Epithelial cell of proximal tubule (primary cell): ENCODE measurements around the gene WHAMM. TPM values are rescaled to one million over a fixed set of nuclear protein-coding genes. Genes with fewer than 3 reads are reported as not detected.
"Not testable (repeated sequence)": the region's sequence is repeated elsewhere in the genome, so short reads cannot be mapped to it uniquely, and the experiment has no call there.

Experiments
- DNase-seq: peaks from one replicate; pipeline ENCODE4 v3.0.0-alpha.2; 2011; ENCODE audit warnings: low read depth
- H3K4me3 ChIP-seq: 2 replicates; pipeline ENCODE4 v1.5.1; 2011; ENCODE audit warnings: low read depth, mild to moderate bottlenecking, low read length
- total RNA-seq: library from RNA; depleted of rRNA; stranded (reverse); fragments of >200 nt; gene quantifications from 2 replicates; pipeline ENCODE4 v1.2.3, GENCODE V29; 2015
- TF ChIP-seq, protein P1 (sequence below): conservative IDR thresholded peaks from 2 replicates; pipeline ENCODE4 v1.5.1; 2012; ENCODE audit warnings: low read depth, mild to moderate bottlenecking, low read length

Gene WHAMM
- total RNA-seq, 1 donor from 2014 or later: 6.0 TPM

DNA sequence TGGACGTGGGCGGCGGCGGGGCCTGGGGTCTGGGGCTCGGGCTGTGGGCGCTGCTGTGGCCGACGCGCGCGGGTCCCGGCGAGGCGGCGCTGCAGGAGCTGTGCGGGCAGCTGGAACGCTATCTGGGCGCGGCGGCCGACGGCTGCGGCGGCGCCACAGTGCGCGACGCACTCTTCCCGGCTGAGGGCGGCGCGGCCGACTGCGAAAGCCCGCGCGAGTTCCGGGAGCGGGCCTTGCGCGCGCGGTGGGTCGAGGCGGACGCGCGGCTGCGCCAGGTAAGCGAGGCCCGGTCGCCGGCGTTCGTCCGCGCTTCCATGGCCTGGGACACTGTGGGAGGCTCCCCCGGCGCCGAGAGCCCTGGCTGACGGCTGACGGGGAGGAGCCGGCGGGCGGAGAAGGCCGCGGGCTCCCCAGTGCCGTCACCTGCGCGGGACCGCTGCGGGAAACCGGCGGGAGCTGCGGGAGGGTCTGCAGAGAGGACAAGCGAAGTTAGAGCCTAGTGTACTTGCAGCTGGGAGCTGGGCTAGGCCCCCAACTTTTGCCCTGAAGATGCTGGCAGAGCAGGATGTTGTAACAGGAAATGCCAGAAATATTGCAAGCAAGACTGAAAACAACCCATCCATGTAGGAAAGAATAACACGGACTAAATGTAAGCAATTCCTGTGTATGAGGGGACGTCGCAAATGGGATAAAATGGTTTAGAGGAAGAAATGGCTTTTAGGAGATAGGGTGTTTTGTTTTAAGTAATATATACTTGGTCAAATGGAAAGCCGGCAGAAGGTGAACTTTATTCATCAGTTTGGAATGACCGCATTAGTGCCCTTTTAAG, 847 bp downstream of the WHAMM start:
- DNase-seq: no peak
- H3K4me3 ChIP-seq: peak overlapping the region; percentile 76
- TF ChIP-seq, protein P1, sequence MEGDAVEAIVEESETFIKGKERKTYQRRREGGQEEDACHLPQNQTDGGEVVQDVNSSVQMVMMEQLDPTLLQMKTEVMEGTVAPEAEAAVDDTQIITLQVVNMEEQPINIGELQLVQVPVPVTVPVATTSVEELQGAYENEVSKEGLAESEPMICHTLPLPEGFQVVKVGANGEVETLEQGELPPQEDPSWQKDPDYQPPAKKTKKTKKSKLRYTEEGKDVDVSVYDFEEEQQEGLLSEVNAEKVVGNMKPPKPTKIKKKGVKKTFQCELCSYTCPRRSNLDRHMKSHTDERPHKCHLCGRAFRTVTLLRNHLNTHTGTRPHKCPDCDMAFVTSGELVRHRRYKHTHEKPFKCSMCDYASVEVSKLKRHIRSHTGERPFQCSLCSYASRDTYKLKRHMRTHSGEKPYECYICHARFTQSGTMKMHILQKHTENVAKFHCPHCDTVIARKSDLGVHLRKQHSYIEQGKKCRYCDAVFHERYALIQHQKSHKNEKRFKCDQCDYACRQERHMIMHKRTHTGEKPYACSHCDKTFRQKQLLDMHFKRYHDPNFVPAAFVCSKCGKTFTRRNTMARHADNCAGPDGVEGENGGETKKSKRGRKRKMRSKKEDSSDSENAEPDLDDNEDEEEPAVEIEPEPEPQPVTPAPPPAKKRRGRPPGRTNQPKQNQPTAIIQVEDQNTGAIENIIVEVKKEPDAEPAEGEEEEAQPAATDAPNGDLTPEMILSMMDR: no peak

DNA sequence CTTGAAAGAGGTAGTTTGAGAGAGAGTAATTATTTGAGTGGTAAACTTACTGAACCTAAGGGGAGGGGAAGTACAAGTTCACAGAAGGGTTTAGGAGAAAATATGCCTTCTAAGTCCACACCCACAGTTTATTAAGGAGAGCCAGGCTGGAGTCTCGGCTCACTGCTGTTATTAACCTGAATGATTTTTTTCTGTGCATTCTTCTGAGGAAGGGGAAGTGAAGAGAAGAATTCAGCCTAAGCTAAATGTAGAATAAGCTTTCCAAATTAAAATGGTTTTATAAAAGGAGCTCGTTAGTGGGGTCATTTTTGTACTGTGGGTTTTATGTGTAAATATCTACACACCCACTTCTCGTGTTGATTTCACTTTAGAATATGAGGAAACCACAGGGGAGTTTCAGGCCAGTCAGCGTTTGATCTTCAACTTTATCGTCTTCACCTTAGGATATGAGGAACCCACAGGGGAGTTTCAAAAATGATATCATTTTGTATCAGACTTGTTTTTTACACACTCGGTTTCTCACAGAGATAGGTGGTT, 1.5 kb downstream of the WHAMM start:
- H3K4me3 ChIP-seq: peak overlapping the region; percentile 76
- DNase-seq: no peak
- TF ChIP-seq, protein P1: no peak

DNA sequence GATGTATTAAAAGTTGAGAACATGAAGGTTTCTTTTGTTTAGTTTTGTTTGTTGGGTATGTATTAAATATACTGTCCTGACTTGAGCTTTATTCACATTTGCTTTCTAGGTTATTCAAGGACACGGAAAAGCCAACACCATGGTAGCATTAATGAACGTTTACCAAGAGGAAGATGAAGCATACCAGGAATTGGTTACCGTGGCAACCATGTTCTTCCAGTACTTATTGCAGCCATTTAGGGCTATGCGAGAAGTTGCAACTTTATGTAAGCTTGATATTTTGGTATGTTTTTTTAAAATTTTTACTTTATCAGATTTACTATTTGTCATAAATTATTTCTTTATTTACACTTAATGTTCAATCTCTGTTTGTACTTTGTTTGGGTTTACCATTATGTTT, 3.6 kb downstream of the WHAMM start:
- H3K4me3 ChIP-seq: no peak overlapping the region
- TF ChIP-seq, protein P1: no peak
- DNase-seq: no peak

DNA sequence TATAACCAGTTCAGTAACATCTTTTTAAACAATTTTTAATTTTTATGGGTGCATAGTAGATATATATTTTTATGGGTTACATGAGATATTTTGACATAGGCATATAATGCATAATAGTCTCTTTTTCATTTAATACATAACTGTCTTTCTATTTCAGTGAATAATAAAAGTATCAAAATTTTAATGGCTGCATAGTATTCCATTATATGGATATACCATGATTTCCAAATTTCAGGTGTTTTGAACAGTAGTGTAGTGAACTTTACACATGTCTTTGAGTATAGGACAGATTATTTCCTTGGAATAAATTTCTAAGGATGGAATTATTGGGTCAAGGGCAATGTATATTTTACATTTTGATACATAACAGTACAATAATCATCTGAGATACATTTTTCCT, 10.7 kb downstream of the WHAMM start:
- no peak overlapping the region for H3K4me3 ChIP-seq
- TF ChIP-seq, protein P1: no peak
- DNase-seq: no peak

DNA sequence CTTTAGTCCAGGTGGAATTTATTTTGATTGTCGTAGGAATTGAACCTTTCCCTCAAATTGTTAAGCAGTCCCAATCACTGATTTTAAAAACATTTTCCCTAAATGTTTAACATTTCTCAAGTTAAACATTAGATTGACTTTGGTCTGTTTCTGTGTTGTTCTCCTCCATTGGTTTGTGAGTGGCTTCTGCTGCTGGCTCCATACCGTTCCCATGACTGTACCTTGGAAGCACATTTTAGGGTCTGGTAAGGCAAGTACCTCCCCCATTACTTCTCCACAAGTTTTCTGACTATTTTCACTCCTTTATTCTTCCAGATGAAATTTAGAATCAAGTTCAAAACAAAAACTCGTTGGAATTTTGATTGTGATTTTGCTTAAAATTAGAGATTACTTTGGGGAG, 12.0 kb downstream of the WHAMM start:
- DNase-seq: peak; percentile 74

DNA sequence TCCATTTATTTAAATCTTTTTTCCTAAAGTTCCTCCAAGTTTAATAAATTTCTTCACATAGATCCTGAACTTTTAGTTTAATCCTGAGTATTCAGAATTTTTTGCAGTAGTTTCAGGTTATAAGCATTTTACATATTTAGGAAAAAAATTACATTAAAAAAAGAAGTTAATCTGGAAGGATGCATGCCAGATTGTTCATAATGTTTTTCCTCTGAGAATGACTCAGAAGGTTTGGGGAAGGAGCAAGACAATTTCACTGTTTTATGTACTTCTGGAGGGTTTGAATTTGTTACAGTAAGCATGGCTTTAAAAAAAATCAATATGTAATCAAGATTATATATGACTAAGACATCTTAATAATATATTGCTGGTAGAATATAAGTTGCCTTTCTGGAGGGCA, 12.4 kb downstream of the WHAMM start:
- DNase-seq, H3K4me3 ChIP-seq: not testable (repeated sequence)

More for the DNA sequence above, 12.0 kb downstream of the WHAMM start:
- H3K4me3 ChIP-seq: not testable (repeated sequence)

DNA sequence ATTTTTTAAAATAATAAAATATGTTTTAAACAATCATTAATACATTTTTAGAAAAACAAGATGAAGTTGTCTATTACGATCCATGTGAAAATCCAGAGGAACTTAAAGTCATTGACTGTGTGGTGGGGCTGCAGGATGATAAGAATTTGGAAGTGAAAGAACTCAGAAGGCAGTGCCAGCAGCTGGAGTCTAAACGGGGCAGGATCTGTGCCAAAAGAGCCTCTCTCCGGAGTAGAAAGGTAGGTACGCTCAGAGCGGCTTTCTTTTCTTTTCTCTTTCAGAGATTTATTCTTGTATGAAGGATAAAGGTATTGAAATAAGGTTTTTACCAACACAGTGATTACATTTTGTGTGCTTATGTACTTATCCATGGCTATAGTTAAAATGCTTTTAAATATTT, 13.6 kb downstream of the WHAMM start:
- TF ChIP-seq, protein P1: no peak
- H3K4me3 ChIP-seq: no peak overlapping the region
- DNase-seq: no peak

DNA sequence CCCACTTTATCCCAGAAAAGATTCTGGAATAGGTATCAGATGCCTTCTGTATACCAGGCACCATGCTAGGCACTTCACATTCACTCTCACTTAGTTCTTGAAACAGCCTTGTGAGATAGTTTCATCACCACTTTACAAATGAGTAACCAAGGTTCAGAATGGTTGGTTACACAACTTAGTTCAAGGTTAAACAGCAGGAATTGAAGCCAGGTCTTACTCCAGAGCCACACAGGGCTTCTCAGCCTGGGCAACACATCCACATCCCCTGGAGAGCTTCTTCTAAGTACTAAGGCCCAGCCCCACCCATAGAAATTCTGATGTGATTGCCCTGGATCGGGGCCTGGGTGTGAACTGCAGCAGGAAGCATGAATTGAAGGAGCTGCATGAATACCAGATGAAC, 18.6 kb downstream of the WHAMM start:
- H3K4me3 ChIP-seq: no peak overlapping the region
- peak; percentile 96 for DNase-seq
- TF ChIP-seq, protein P1: no peak
